NCI-H146 (cell line): ENCODE data around the gene KCNE4.
"Not testable (repeated sequence)": the region's sequence is repeated elsewhere in the genome, so short reads cannot be mapped to it uniquely, and the experiment has no call there.

Experiments
- DNase-seq: peaks from one replicate; lab custom pipeline; 2025; lab: John Stamatoyannopoulos, UW

The KCNE4 gene

GRCh38 chr2:223058952-223059716 lies 7.1 kb downstream of the KCNE4 start:
- DNase-seq, result peak; percentile 27

DNA sequence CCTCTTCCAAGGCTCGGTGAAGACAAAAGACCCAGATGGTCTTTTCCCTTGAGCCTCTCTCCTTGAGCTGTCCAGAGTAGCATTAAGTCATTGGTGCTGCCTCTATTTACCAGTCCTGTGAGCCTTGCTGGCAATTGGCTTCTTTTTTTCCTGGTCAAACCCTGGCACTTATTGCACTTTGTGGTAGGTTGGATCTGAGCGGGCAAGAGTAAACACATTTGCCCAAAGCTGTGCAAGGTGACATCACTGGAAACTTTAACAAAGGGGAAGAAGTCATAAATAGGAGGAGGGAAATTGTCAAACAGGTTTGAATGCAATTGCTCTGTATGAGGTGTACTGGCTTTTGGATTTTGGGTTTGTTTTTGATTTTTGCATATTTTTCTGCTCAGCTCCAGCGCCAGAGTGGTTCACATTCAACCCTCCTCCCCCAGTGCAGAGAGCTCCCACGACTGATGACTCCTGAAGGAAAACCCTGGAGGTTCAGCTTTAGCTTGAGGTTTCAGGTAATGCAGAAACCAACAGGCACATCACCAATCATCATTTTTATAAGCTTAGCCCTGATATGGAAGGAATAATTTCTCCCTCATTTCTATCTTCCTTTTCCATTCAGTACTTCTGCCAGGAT lies 8.3 kb downstream of the KCNE4 start:
- DNase-seq, result no peak

- no peak for DNase-seq
Observed at GRCh38 chr2:223062396-223062795, 10.4 kb downstream of the KCNE4 start.

DNA sequence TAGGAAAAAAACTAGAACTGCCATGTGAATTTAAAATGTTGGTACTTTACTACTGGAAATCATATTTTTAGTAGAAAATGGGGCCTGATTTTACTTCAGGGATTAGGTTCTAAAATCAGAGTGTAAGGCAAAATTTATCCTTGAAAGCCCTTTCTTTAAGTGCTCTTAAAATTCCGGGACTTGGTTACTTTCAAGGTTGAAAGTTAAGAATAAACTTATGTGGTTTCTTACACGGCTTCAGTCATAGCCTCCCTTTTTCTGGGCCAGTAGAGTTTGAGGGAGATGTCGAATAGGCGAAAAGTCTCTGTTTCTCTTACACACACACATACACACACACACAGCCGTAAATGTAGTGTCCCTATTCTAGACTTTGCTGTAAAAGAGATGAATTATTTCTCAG lies 13.1 kb downstream of the KCNE4 start:
- DNase-seq, result no peak

DNA sequence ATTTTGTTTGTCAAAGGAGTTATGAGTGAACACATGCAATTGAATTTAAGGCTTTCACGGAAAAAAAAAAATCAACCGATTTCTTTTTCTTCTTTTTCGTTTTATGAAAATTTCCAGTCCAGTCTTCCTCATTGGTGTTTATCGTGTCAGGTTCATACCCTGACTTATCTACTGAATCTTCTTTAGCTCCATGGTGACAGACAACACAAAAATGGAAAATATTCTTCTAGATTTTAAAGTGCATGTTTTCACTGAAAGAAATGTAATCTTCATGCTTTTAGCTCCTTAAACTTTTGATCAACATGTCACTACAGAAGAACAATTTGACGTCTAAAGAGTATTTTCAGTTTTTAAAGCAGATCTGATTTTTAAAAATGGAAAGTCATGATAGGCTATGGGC lies 14.7 kb downstream of the KCNE4 start:
- DNase-seq, result no peak

- no peak for DNase-seq
Observed at GRCh38 chr2:223068071-223068470, 16.1 kb downstream of the KCNE4 start.

DNA sequence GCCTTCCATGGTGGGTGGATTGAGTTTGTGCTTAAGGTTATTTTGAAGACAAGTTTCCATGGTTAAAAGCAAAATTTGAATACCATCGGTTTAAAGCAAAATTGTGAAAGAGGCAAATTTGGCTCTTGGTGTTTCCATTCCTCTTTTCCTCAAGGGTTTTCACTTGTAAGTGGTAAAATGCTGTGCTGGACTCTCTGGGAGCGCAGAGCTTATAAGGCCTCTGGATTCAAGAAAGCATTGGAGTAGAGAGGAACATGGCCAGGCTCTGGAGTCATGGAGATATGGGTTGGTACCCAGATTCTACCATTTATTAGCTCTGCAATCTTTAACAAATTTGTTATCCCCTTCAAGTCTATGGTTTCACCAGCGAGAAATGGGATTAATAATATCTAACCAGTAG lies 17.5 kb downstream of the KCNE4 start:
- no peak for DNase-seq

GRCh38 chr2:223069988-223070387 lies 18.0 kb downstream of the KCNE4 start:
- no peak for DNase-seq

DNA sequence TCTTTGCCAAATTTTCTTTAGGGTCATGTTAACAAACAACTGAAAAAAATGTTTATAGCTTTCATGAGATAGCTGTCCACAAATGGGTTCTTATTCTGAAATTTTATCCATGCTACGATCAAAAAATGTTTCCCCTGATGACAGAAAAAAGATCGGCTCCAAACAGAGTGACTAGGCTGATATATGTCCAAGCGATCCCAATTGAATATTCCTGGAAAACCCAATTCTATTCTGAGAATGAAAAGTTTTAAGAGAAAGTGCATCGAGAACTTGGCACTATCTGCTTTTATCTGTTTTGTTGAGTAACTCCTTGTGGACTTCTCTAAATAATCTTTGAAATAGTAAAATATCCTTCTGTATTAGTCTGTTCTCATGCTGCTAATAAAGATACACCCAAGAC lies 19.1 kb downstream of the KCNE4 start:
- no peak for DNase-seq

DNA sequence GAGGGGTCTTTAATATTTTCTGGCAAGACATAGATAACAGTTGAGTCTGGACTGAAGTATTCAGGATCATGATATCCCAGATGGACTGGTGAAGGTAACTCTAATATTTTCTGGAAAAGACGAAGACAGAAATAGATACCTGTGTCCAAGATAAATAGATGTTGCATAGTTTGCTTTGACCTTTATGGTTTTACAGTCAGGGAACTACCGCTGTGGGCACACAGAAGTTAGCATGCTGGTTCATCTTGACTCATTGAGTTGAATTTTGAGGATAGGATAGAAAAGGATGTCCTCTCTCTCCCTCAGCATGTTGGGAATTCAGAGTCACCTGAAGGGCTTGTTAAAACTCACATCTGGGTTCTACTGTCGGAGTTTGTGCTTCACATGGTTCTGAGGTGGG lies 20.8 kb downstream of the KCNE4 start:
- DNase-seq, result no peak

- DNase-seq, result no peak
Observed at GRCh38 chr2:223075301-223076270, 23.6 kb downstream of the KCNE4 start.

- no peak for DNase-seq
Observed at GRCh38 chr2:223076573-223076972, 24.6 kb downstream of the KCNE4 start.

GRCh38 chr2:223078482-223078881 lies 26.5 kb downstream of the KCNE4 start:
- no peak for DNase-seq

DNA sequence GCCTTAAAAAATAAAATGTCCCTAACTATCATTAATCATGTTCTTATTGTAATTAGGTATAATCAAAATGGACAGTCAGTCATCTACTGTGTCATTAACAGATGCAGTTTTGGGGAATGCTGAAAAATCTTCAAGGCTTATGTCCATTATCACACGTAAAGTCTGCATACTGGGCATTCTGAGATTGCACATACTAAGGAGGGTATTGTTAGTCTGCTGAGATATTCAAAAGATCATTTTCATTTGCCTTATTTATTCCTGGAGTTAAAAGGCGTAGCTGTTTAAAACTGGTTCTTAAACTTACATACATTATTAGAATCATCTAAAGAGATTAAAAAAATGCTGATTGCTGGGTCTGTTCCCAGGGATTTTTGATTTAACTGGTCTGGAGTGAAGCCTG lies 27.4 kb downstream of the KCNE4 start:
- DNase-seq, result no peak

- no peak for DNase-seq
Observed at GRCh38 chr2:223079925-223080324, 27.9 kb downstream of the KCNE4 start.

GRCh38 chr2:223080790-223081360 lies 28.9 kb downstream of the KCNE4 start:
- DNase-seq, result not testable (repeated sequence)

- no peak for DNase-seq
Observed at GRCh38 chr2:223081789-223082188, 29.8 kb downstream of the KCNE4 start.

- no peak for DNase-seq
Observed at GRCh38 chr2:223082706-223083105, 30.7 kb downstream of the KCNE4 start.

DNA sequence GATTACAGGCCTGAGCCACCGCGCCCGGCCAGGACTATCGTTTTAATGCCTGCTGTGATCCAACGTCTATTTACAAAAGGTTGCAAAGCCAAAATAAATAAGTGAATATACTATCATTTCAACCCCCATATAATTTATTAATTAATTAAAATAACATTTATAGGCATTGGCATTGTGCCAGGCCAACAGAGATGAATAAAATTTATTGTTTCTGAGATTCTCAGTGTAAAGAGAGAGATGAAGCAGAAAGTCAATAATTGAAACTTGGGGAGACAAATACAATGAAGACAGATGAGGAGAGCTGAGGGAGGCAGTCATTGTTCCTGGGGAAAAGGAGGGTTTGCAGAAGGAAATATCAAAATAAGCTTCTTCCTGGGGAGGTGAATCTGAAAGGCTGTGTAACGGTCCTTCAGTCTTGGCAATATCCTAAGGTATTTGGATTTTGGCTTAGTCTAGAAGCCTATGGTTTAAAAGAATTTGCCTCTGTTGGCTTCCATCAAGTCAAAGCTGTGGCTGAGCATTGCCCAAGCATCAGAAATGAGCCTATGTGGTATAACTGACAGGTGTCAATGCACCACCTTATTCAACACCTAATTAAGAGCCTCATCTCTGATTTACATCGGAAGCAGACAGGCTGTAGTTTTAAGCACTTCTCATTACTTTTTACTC lies 31.5 kb downstream of the KCNE4 start:
- DNase-seq, result no peak

DNA sequence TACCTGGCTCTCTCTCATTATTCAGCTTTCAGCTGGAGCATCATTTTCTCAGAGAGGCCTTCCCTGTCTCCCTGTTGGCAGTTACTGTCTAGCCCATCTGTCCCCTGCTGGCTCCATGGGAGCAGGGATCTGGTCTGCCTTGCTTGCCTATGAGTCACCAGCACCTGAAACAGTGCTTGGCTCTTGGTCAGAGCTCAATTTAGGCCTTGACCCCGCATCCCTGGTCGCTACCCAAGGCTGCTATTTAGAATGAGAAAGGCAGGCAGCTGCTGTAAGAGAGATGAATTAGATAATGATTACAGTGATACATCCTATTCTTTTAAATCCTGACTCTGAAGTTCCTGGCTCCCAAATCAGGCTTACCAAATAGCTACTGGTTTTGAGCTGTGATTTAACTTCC lies 32.9 kb downstream of the KCNE4 start:
- peak; percentile 76 for DNase-seq

GRCh38 chr2:223086370-223086981 lies 34.5 kb downstream of the KCNE4 start:
- no peak for DNase-seq
